Cardiac fibroblast (primary cell): Measurements from ENCODE around the gene LHFPL5.

Source experiments
- DNase-seq, 2 donors: peaks; one replicate each; pipeline versions ENCODE4 v3.0.0 to v3.0.0-alpha.2; 2010; ENCODE audit warnings: low read depth in 2 of 2
- H3K4me3 ChIP-seq, 2 donors: replicated peaks in 1 of 2; 1 replicate in 1 of 2; 2 replicates in 1 of 2; pipeline ENCODE4 v1.5.1; 2011; ENCODE audit warnings: low read depth in 2 of 2, low read length in 2 of 2, mild to moderate bottlenecking in 2 of 2, moderate library complexity in 1 of 2
- TF ChIP-seq, protein P1 (sequence below): IDR thresholded peaks from one replicate; pipeline ENCODE4 v1.5.1; 2011; ENCODE audit warnings: low read depth, mild to moderate bottlenecking, low read length, inconsistent platforms

LHFPL5 gene

GRCh38 chr6:35842381-35842780, 37.2 kb downstream of the LHFPL5 start:
- TF ChIP-seq, protein P1, sequence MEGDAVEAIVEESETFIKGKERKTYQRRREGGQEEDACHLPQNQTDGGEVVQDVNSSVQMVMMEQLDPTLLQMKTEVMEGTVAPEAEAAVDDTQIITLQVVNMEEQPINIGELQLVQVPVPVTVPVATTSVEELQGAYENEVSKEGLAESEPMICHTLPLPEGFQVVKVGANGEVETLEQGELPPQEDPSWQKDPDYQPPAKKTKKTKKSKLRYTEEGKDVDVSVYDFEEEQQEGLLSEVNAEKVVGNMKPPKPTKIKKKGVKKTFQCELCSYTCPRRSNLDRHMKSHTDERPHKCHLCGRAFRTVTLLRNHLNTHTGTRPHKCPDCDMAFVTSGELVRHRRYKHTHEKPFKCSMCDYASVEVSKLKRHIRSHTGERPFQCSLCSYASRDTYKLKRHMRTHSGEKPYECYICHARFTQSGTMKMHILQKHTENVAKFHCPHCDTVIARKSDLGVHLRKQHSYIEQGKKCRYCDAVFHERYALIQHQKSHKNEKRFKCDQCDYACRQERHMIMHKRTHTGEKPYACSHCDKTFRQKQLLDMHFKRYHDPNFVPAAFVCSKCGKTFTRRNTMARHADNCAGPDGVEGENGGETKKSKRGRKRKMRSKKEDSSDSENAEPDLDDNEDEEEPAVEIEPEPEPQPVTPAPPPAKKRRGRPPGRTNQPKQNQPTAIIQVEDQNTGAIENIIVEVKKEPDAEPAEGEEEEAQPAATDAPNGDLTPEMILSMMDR: no peak
- no peak for DNase-seq
- H3K4me3 ChIP-seq: no peak overlapping the region

GRCh38 chr6:35844290-35844689, 39.1 kb downstream of the LHFPL5 start:
- TF ChIP-seq, protein P1: no peak
- no peak overlapping the region for H3K4me3 ChIP-seq
- DNase-seq: no peak

GRCh38 chr6:35850208-35850607, 45.1 kb downstream of the LHFPL5 start:
- TF ChIP-seq, protein P1: no peak
- no peak overlapping the region for H3K4me3 ChIP-seq

GRCh38 chr6:35852994-35853393, 47.8 kb downstream of the LHFPL5 start:
- no peak for DNase-seq
- no peak overlapping the region for H3K4me3 ChIP-seq
- TF ChIP-seq, protein P1: no peak

More at GRCh38 chr6:35850208-35850607, 45.1 kb downstream of the LHFPL5 start:
- DNase-seq: no peak

- TF ChIP-seq, protein P1: no peak
- H3K4me3 ChIP-seq: no peak overlapping the region
- DNase-seq: no peak
Observed at GRCh38 chr6:35856250-35856649, 51.1 kb downstream of the LHFPL5 start.

- TF ChIP-seq, protein P1: no peak
- no peak for DNase-seq
- no peak overlapping the region for H3K4me3 ChIP-seq
Observed at GRCh38 chr6:35857853-35858252, 52.7 kb downstream of the LHFPL5 start.

DNA sequence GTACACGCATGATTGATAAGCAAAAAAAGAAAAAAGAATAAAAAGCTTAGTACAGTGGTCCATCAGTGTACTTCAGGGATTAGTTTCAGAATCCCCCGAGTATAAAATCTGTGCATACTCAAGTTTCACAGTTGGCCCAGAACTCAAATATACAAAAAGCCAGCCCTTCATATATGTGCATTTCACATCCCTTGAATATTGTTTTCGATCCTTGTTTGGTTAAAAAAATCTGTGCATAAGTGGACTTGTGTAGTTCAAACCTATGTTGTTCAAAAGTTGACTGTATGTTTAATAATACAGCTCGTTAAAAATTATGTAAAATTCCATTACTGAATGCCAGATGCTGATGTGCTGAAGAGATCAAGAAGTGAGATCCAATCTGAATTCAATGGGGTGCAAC, 54.2 kb downstream of the LHFPL5 start:
- TF ChIP-seq, protein P1: no peak
- H3K4me3 ChIP-seq: no peak overlapping the region
- no peak for DNase-seq
